HG02571 (cell line): ENCODE data around the gene F5.

ENCODE experiments used
- ATAC-seq: cut with Tn5 transposase; IDR thresholded peaks from one replicate; pipeline ENCODE4 v1.9.1; 2021; ENCODE audit warnings: mild to moderate bottlenecking, moderate library complexity; ENCODE audit not compliant: unreplicated experiment

Gene F5

GRCh38 chr1:169484101-169484500 lies 102.2 kb downstream of the F5 start:
- ATAC-seq, result no peak

DNA sequence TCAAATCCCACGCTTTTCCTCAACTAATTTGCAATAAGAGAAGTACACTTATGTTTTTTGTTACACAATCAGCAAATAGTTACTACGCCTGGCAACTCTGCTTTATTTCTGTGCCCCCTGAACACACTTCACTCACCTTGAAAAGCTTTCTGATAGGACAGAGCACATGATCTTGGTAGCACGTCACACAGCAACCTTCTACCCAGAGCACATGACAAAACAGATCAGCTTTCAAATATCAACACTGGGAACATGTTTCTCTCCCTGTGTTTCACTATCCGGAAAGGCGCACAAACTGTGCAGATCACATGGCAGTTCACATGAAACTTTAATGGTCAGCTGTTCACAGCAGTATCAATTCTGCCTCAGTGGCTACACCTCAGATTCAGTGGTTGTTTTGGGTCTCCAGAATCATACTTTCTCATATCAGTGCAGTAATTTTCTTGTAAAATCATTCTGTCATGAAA lies 102.7 kb downstream of the F5 start:
- ATAC-seq, result no peak

DNA sequence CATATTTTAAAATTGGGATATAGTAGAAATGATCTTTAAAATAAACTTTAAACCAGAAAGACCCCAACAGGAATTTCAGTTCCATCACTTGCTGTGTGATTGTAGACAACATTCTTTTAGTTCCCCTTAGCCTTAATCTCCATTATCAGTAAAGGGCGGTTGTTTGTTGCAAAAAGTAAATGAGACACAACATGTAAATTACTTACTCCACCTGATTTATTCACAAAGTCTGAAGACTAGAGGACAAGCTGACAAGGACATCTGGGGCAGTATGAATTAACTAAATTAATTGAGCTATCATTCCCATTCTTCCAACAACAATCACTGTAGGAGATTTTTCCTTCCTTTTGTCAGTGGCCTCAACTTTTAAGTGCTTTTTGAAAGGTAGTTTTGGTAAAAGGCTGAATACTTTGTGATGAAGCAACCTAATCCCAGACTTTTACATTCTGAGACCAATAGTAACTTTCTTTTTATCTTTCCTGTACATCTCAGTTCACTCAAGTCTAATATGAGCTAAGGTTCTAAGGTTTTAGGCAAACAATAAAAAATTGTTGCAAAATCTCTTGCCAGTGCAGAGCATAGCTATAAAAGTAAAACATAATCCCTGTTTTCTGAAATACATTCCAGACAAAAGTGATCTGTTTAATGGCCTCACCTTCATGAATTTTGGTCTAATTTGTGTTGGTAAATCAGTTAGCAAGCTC lies 106.8 kb downstream of the F5 start:
- no peak for ATAC-seq

GRCh38 chr1:169478094-169478672 lies 108.1 kb downstream of the F5 start:
- no peak for ATAC-seq

- no peak for ATAC-seq
Observed at GRCh38 chr1:169475806-169476387, 110.4 kb downstream of the F5 start.

DNA sequence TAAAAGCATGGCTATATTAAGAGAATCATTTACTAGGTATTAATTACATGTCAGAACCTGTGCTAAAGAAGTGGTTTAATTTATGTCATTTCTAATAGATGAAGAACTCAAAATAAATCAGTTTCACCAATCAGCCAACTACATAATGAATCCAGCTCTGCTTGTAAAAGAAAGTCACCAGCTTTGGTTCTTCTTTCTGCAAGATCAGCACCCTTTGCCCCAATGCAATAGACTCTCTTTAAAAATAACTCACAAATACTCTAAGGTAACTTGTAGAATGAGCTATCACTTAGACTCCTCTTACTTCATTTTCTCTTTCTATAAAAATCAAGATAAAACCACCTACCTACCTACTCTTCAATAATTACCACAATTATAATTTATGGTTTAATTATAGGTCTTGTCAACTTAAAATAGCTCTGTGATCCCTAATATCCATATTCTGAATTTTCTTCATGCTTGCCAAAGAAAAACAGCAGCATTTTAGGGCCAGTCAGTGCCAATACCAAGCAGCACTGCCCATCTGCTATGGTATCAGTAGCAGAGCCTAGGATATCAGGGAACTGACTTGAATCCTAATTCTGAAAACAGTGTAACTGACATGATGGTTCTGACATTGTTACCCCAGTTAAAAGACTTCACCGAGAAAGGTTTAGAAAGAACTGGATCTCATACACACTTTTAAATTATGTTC lies 111.8 kb downstream of the F5 start:
- ATAC-seq, result no peak

GRCh38 chr1:169473347-169473746 lies 112.9 kb downstream of the F5 start:
- ATAC-seq, result no peak

DNA sequence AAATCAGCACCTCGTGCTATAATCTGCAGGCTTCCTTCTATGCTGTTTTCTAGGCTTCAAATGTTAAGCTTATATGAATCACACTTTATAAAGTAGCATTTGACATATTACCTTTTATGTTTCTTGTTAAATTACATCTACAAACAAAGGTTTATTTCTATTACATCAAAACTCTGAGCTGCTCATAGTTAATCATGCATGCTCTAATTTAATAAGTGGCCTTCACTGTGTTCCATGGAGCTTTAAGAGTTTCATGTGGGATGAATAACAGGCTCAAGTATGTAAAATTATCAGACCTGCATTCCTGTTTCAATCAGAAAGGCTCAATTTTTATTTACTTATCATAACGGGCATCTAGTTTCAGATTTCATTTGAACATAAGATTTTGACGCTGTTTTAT lies 113.5 kb downstream of the F5 start:
- ATAC-seq, result no peak

GRCh38 chr1:169468982-169469381 lies 117.3 kb downstream of the F5 start:
- no peak for ATAC-seq

- no peak for ATAC-seq
Observed at GRCh38 chr1:169466259-169467230, 119.7 kb downstream of the F5 start.

DNA sequence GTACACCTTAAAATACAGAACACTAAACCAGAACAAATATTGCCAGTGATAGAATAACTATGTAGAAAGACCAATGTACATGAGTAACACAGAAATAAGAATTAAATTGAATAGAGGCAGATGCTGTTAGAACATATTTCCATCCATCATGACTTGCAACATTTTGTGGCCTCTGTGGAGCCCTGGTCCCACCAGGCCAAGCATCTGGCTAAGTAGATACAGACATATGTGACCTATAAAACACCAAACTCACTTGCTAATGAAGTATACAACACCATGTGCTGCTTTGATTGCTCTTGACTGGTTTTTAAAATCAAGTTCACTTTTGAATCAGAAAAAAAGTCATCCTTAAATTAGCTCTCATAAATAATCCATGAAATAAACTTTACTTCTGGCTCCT lies 121.0 kb downstream of the F5 start:
- no peak for ATAC-seq
